Activated T-cell treated with anti-CD3 and anti-CD28 coated beads, Interleukin-2, amount 50 U/mL, for 48 hours (primary cell): ENCODE measurements around the gene SIK1.
"Not testable (repeated sequence)": the region's sequence is repeated elsewhere in the genome, so short reads cannot be mapped to it uniquely, and the experiment has no call there.

Experiments used
- DNase-seq, 2 experiments: peaks; one replicate each; pipeline ENCODE4 v3.0.0-alpha.2; 2020

Gene SIK1

DNA sequence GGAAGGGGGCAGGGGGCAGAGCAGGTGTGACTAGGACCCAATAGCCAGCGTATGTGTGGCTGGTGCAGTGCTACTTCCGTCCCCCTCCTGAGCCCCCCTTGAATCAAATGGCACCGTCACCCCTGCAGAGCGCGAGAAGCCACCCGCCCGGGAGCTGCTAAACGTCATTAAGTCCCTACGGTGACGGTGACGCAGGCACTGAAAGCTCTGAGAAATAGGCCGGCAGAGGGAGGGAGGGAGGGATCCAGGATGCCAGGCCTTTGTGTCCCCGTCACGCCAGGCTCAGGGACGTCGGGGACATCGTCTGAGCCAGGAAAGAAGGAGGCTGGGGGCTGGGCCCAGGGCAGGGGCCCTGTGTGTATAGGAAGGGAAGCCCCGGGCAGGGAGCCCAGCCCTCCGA lies 43.6 kb downstream of the SIK1 start:
- not testable (repeated sequence) for DNase-seq

DNA sequence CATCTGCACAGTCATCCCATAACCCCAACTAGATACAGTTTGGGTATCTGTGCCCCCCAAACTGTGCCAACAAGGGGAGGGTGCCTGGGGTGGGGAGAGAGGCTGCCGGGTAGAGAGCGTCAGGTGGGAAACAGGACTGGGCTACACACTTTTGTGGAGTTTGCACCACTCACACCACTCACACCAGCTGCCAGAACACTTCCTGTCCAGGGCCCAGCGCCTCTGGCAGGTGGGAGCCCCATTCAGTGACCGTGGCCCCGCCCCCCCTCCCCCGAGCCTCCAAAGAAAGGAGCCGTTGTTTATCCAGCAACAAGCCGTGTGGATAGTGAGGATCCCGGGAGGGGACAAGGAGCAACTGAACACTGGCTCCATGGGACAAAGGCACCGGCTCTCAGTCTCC lies 44.0 kb downstream of the SIK1 start:
- not testable (repeated sequence) for DNase-seq

DNA sequence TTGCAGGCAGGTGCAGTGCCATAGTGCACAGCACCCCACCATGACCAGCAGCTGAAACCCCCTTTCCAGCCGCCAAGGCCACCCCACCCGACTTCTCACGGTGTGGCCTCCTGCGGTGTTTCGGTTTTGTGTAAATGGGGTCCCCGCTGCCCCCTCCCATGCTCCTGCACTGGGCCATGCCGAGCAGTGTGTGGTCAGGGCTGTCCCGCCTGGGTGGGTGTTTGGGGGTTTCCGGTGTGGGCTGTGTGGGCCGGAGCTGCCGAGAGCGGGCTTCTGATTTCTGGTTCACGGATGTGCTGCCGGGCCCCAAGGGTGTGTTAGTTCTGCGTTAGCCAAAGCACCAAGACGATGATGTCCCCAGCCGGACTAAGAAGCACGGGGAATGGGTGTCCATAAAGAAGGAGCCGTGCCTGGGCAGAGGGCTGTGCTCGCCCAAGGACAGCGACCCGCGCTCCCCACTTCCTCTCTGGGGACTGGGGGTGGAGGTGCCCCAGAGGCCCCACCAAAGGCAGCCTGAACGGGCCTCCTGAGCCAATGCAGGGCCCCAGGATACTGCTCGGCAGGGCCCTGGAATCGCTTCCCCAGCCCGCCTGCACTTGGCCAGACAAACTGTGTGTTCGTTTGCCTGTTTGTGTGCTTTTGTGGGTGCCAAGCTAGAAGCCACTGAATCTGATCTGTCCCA lies 45.9 kb downstream of the SIK1 start:
- DNase-seq: not testable (repeated sequence)

DNA sequence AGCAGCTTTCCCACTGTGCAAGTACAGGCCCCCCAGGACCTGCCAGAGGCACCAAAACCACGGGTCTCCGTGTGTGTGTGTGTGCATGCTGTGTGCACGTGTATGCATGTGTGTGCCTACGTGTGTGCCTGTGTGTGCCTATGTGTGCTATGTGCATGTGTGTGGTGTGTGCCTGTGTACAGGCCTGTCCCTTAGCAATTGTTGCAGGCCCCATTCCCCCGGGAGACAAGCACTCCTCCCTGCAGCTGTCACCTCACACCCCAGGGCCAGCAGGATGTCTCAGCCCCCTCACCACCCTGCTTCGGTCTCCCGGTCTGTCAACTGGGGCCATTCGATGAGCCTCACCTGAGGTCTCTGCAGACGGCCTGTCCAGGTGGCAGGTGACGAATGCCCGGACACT lies 46.6 kb downstream of the SIK1 start:
- not testable (repeated sequence) for DNase-seq

DNA sequence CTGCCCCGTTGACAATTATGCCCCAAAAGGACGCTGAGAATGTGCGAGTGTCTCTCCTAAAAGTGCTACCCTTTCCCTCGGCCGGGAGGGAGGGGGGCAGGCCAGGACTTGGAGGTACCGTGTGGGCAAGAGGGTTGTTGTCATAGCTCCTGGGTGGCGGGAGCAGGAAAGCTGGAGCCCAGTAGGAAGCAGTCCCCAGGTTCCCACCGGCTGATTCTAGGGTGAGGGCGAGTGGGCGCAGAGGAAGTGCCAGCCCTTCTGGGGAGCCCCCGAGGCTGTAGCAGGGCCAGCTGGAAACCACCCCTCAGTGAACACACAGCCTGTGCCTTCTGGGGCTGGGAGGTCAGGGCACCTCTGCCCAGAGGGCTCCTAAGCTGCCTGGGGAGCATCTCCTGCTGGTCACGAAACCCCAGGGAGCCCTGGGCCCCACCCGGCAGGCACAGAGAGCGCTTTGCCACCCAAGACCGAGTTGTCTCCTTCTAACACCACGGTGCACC lies 47.3 kb downstream of the SIK1 start:
- not testable (repeated sequence) for DNase-seq

DNA sequence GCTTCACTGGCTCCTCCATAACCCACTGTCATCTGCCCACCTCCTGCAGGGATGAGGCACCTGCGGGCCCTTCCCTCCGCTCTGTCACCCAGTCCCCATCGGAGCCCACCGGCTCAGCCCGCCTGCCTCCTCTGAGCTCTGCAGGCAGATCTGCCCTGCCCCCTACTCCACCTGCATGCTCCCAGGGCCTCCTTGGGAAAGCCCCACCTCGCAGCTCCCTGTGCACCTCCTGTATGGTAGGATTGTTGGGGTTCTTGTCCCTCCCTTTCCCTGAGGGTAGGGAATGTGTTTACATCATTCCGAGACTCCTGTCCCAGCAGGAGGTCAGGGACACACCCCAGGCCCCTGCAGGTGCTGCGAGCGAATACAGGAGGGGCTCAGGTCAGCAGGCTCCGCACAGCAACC lies 50.5 kb downstream of the SIK1 start:
- DNase-seq: no peak

DNA sequence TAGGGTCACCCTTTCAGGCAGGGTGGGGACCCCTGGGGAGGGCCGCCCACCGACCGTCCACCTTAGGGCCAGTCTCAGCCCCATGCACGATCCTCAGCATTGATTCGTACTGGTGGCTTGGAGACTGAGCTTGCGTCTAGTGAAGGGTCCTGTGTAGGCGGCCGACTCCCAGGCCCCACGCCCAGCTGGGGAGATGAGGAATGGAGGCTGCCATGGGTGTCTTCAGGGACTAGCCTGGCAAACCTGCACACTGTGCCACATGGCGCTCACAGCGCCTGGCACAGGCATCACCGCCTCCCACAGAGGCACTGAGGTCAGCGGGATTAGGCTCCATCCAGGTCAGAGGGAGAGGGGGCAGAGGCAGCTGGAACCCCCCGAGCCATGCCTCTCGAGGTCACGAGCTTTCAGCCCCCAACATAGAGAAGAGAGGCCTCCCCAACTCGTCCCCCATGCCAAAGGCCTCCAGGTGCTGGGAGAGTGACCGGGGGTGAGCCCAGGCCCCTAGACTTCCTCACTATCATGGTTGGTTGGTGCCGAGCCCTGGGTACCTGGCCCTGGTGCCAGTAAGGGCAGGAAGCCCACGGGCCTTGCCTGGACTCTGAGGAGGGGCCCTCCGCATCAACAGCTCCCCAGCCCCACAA lies 51.0 kb downstream of the SIK1 start:
- DNase-seq: no peak

DNA sequence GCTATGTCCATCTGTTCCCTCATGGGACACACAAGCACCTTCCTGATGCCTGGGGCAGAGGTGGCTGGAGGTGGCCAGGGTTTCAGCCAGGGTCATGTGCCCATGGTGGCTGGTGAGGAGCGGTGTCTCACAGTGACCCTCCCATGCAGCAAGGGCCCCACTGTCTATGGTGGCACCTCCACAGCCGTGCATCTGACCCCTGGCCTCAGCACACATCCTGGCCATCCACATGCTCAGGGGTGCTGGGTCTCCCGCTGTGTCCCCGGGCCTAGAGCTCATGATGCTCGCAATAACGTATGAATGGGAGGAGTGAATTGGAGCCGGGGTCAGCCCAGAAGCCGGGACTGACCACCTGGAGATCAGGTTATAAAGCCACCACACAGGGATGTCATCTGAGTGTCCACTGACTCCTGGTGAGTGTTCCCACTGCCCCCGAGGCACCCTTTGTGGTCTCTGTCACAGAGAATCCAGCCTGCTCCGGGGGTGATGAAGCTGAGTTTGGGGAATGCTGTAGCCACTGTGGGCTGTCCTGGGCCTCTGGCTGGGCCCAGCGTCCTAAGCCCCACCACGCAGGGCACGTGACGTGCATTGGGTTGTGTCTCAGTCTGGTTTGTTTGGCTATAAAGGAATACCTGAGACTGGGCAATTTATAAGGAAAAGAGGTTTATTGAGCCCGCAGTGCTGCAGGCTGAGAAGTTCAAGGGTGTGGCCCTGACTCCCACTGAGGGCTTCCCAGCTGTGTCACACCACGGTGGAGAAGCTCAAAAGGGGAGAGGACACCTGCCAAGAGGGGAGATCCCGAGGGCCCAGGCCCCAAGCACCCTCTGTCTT lies 51.7 kb downstream of the SIK1 start:
- DNase-seq: no peak

DNA sequence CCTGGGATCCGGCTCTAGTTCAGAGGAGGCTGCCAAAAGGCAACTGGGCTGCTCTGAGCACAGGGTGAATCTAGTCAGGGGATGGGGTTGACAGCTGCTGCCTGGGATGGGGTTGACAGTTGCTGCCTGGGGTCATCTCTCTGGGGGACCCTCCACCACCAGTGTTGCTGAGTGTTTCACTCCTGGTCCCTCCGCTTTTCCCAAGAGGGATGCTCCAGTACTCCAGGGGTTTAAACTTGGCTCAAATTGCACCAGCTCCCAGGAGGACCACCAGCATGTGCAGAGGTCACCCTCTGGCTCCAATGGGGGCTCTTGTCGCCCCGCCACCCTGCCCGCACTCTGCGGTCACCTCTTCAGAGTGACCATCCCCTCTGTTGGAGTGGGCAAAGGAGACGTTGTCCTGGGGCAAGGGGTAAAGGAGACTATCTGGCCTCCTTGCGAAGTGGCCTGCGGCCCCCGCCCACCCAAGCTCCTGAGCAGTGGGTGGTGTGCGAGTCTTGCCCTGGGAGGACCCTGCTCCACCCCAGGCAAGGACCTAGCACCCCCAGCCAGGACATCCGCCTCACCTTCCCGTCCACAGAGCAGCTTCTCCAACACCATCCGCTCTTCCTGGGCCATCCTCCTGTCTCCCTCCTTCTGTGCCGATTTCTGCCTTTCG lies 52.6 kb downstream of the SIK1 start:
- no peak for DNase-seq

DNA sequence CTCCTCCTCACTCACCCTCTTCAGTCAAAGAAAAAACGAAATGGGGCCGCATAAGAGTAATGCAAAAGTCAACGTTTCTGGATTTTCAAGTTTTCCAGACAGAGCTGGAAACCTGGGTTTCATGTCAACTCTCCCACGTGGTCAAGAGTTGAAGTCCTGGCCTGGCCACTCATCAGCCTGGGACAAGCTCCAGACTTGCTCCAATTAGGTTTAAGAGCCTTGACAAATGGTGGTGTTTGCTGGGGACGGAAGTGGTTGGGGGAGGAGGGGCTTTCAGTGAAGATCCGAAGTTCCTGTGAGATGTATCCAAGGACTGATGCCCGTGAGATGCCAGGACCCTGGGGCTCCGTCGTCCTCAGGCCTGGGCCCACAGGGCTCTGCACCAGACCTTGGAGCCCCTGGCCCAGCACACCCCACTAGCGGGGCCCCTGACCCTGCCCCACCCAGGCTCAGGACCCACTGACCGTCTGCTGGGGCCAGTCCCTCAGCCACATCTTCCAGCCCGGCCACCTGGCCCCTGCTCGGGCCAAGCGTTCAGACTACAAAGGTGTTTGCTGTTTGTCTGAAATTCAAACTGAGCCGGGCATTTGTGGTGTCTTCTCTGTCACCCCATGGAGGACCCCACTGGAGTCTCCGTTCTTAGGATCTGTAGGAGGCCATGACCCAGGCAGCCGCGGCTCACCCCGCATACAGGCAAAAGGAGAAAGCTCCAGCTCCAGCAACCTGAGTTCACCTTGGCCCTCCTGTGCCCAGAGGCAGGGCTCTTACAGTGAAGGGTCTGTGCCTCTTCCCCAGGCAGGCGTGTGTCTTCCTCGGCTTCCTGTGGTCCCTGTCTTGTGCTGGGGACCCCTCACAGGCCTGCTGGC lies 53.3 kb downstream of the SIK1 start:
- DNase-seq: no peak

DNA sequence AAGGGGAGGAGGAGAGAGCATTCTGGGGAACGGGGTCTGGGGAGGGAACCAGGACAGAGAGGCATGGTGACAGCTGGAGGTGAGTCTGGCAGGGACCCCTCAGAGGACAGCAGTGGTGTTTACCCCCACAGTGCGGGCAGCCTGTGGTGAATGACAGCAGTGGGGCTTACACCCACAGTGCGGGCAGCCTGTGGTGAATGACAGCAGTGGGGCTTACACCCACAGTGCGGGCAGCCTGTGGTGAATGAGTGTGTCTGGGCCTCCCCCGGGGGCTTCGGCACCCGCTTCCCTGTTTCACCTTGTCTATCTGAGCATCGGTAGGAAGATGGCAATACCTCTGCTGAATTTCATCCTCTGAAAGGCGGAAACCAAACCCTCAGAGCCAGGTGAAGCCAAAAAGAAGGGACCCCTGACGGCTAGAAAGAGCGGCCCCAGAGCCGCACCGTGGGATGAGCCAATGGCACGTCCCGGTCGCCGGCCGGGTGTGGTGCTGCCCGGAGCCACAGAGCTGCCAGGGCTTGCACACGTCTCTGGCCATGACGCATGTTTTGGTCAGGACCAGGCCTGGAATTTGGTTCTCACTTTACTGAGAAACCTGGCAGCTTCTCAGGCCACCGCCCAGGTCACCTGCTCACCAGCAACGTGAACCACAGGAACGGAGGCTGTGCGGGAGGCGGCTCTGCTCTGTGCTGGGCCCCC lies 54.1 kb downstream of the SIK1 start:
- no peak for DNase-seq

DNA sequence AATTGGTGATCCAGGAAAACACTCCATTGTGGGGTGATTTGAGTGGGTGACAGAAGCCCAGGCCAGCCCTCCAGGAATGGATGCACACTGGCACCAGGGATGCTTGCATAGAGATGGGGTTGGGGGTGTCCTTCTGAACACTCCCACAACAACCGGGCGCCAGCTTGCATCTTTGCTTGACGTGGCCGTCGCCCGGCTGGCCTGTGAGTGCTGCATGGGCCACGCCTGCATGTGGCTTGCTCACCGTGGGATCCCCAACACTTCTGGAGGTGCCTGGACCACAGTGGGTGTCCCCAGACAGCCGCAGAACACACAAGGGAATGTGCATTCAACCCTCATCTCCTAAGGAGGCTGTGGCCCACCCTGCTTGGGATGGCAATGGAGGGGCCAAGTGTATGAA lies 55.1 kb downstream of the SIK1 start:
- no peak for DNase-seq

DNA sequence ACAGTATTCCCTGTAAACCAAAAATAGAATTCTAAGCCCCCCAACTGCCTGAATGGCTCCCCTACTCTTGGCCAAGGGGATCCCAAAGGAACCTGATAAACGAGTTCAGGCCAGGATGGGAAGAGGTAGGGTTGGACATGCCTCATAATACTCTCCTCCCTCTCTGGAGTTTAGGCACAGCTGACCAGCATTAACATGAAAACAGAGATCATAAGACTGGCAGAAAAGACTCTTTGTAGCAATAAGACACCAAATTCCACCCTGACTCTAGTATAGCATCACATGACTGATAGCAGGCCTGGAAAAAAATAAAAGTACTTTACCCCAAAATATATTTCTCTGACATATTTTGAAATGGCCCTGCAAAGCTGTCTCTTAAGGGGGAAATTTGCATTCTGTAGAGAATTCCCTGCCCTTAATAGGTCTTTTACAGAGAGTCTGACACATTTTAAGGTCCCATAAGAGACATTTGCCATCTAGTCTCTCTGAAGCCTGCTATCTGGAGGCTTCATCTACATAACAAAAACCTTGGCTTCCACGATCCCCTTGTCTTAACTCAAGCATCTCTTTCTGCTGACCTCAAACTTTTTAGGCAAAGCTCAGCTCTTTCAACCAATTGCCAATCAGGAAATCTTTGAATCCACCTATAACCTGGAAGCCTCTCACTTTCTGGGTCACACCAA lies 55.9 kb downstream of the SIK1 start:
- no peak for DNase-seq

DNA sequence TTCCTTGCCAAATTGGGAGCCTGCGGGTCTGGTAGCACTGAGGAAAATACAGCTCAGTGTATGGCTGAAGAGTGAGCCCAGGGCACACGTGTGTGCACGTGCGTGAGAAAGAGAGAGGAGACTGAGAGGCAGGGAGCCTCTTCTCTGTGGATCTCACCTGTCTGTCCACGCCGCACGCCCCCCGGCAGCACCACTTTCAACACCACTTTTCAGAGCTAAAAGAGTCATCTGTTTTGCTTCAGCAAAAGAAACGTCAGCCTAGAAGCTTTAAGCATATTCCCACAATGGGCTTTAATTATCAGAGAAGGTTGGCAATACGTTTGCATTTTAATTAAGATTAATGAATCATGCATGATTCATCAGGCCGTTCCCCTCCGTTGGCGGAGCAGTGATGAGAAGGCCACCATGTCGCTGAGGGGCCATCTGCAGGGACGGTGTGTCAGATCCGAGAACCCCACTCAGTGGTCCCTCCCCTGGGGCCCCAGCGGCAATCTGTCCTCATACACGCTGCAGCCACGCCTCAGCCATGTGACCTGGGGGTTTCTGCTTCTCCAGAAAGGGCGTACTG lies 56.8 kb downstream of the SIK1 start:
- no peak for DNase-seq

DNA sequence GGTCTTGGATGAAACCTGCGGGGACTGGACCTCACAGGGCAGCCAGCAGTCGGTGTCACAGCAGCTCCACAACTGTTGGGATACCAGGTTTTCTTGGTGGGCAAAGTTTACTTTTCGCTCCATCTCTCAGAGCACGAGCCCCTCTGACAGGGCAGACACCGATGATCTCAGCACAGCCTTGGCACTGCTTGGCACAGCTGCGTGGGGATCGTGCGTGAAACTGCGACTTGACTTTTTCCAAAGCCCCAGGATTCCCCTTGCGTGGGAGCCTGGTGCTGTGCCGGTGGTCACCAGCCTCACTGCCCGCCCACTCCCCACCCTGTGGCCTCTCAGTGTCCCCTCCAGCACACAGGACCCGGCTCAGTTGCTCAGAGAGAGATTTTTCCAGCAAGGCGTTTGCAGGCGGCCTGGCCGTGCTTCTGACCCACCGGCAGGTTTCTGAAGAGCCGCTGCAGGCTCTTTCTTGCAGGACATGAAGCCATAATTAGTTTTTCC lies 57.3 kb downstream of the SIK1 start:
- no peak for DNase-seq

DNA sequence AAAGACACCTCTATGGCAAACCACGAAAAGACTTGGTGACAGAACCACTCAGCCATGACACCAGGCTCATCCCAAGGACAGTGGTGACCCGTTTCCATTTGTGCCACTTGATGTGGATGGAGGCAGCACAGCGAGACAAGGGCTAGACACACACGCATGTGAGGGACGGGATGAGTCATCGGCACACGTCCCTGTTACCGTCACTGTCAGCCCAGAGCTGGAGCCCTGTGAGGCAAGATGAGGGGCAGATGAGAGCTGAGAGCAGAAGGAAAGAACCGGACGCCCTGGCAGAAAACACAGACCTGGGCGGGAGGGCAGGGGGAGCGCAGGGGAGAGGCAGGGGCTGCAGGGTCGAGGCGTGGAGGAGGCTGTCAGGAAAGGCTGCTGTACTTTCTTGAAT lies 57.8 kb downstream of the SIK1 start:
- no peak for DNase-seq

DNA sequence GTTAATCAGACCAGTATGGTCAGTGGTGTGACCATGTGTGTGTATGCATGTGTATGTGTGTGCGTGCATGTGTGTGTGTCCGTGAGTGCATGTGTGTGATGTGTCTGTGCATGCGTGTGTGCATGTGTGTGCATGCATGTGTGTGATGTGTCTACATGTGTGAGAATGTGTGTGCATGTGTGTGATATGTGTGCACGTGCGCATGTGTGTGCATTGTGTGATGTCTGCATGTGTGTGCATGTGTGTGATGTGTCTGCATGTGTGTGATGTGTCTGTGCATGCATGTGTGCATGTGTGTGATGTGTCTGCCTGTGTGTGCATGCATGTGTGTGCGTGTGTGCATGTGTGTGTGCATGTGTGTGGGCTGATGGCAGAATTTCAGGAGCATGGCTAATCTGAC lies 58.2 kb downstream of the SIK1 start:
- DNase-seq: no peak

DNA sequence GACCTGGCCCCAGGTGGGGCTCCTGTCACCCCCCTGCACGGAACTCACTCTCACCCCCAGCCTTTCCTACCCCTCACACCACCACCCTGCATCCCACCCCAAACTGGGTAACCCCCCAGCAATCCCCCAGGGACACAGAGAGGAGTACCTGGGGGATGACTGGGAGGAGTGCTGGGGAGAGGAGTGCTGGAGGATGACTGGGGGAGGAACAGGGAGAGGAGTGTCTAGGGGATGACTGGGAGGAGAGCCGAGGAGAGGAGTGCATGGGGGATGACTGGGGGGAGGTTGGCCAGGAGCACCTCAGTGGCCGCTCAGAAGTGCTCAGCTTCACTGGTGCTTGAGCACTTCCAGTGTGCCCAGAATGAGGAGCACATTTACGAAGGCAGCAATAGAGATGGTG lies 59.1 kb downstream of the SIK1 start:
- DNase-seq: no peak

DNA sequence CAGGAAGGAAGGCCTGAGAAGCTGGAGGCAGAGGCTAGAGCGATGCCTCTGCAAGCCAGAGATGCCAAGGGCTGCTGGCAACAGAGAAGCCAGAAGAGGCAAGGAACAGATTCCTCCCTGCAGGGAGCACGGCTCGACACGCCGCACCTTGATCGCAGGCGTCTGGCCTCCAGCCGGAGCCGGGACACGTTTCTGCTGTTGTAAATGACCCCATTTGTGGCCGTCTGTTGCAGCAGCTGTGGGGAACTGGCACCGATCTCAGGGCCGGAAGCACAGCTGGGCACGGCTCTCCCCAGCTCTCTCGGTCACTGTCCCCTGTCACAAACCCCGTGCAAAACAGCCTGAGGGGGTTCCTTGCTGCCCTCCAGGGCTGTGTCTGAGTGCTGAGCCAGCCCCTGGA lies 59.6 kb downstream of the SIK1 start:
- DNase-seq: no peak

DNA sequence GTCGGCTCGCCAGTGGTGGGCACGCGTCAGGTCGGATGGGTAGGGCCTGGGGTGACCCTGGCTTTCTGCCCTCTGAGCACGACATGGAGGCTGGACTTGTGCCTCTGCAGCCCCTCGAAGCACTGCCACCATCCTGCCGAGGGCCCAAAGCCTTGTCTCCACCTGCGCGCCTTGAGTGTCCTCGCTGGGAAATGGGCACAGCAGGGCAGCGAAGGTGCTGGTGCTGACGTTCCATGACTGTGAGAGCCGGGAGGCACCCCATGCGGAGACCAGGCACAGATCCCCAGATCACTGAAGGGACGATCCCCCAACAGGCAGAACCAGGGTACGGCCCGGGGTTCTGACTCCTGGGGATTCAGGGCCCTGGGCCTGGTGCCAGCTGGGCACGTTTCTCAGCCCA lies 60.3 kb downstream of the SIK1 start:
- no peak for DNase-seq
